H1 (cell line): ENCODE results near the gene PLN. TPM values are rescaled to one million over a fixed set of nuclear protein-coding genes. Genes with fewer than 3 reads are reported as not detected.

Source experiments
- CHD2 ChIP-seq: IDR thresholded peaks from 2 replicates; pipeline ENCODE4 v1.6.1; 2012; ENCODE audit warnings: low read length, improper control_type of control experiment
- POLR2A ChIP-seq, 2 experiments: IDR thresholded peaks; 1 replicate in 1 of 2; 2 replicates in 1 of 2; pipeline ENCODE4 v1.6.1; 2011; ENCODE audit warnings: low read depth in 2 of 2, low read length in 2 of 2, mild to moderate bottlenecking in 2 of 2; ENCODE audit errors: control extremely low read depth in 1 of 2
- polyA plus RNA-seq, 7 experiments: library from polyadenylated mRNA; depleted of rRNA in 3 of 7; stranded (reverse) in 5 of 7; unstranded in 2 of 7; fragments of >200 nt in 5 of 7; fragments of 200-250 nt in 2 of 7; gene quantifications; 1 replicate in 5 of 7; 2 replicates in 1 of 7; 4 replicates in 1 of 7; pipeline versions ENCODE4 v1.2.1 to v1.2.3, GENCODE V29; 2011 to 2013; ENCODE audit warnings: missing spikeins in 2 of 7, mixed read lengths in 2 of 7
- total RNA-seq: library from RNA; stranded (reverse); fragmentation: NEBNext Ultra II Directional; extraction: Animal tissue kit (Norgen Biotek cat#: 25700); gene quantifications from 2 replicates; pipeline ENCODE4 v1.2.1, GENCODE V29; 2021

The PLN gene
- total and polyA plus RNA-seq, 2 of the 8 experiments (the other 6 are each of a cell fraction or from before 2014, with no cell fraction given) = not detected

DNA sequence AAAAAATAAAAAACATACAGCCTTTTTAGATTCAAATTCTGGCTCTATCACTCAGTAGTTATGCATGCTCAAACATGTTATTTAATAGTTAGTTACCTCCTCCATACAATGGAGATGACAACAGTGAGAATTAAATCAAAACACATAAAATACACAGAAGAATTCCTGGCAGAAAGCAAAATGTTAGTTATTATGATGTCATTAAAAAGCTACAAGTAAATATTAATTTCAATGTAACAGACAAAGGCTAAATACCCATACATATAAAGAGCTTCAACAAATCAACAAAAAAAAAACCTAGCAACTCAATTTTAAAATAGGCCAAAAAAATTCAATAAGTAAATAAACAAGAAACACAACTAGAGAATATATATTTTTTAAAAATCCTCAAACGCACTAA is 21.4 kb downstream of the PLN start (continued):
- TF ChIP-seq CHD2 = no peak
- no peak for TF ChIP-seq POLR2A (IDR thresholded peaks at IDR 0.05; ENCODE audit: control extremely low read depth in 1 of 2, low read depth in 2 of 2, low read length in 2 of 2)
- TF ChIP-seq, all 59 proteins: peak for 0
